ENCODE measurements around the gene NUDT8. TPM values are rescaled to one million over a fixed set of nuclear protein-coding genes. Genes with fewer than 3 reads are reported as not detected.

Gene NUDT8
- total and polyA plus RNA-seq, 12 donors: 1.9 to 40.6 (median 7.6) TPM

DNA sequence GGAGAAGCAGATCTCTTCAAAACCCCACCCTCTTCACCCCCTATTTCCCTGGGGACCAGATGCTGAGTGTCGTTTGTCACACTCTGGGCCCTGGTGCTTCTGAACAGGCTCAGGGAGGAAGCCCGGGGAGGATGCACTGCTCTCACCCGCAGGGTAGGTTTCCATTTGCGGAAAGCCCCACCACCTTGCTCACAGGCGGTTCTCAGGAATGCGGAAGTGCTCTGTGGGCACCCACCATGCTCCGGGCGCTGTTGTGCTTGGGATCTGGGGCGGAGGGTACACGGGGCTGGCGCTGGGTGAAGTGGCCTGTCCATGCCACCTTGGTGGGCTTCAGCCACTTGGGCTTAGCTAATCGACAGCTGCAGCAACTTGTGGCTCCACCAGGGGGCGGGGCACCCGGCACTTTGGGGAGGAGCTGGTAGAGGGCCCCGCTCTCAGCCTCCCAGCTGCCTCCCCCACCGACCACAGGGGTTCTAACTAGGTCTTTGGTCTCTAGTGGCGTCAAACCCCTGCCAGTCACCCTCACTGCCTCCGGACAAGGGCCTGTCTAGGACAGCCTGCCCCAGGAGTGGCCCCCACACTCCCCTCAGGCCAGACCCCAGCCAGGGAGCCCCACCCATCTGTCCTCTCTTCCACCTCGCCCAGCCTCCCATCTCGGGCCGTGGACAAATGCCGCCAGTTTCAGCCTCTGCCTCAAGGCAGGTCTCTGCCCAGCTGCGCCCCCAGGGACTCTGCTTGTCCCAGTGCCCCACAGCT, 15.6 kb downstream of the NUDT8 start:
- TF ChIP-seq CTCF (IDR thresholded peaks at IDR 0.05) (peak; percentile 33 to 62 (median 52)), POLR2A (IDR thresholded peaks at IDR 0.05) (no peak)
- Histone ChIP-seq H3K36me3 (replicated peaks in 1 of 2) (peaks cover 0 to 31% of the 10 kb centered on the region in 2 donors), H3K27ac (peak overlapping the region in 2 of 5 donors; percentile 11 to 28), H3K4me1 (replicated peaks in 1 of 2) (no peaks in the 10 kb centered on the region), H3K27me3 (peaks cover 9% of the 10 kb centered on the region), H3K4me3 (peak overlapping the region in 1 of 4 donors; percentile 35), H3K9me3 (replicated peaks in 1 of 3) (no peaks in the 10 kb centered on the region)
- peak in 5 of 7 donors; percentile 41 to 66 (median 54) for DNase-seq
- intact Hi-C loops (cut with DNase I): no loop called here
- WGBS, 4 donors: 15 to 23% (median 15%) methylated on average over 10 to 23 of the region's 23 CpGs

GRCh38 chr11:67613313-67613959, 16.3 kb downstream of the NUDT8 start:
- TF ChIP-seq CTCF (IDR thresholded peaks at IDR 0.05) (no peak), POLR2A (IDR thresholded peaks at IDR 0.05) (no peak)
- intact Hi-C loops (cut with DNase I): no loop called here
- WGBS, 4 donors: 84 to 92% (median 86%) methylated on average over 12 to 17 of the region's 17 CpGs
- Histone ChIP-seq H3K27me3 (peaks cover 9% of the 10 kb centered on the region), H3K4me1 (replicated peaks in 1 of 2) (no peaks in the 10 kb centered on the region), H3K4me3 (peak overlapping the region in 1 of 4 donors; percentile 35), H3K27ac (peak overlapping the region in 1 of 5 donors; percentile 11), H3K9me3 (replicated peaks in 1 of 3) (no peaks in the 10 kb centered on the region), H3K36me3 (replicated peaks in 1 of 2) (peaks cover 0 to 38% of the 10 kb centered on the region in 2 donors)
- DNase-seq: no peak

DNA sequence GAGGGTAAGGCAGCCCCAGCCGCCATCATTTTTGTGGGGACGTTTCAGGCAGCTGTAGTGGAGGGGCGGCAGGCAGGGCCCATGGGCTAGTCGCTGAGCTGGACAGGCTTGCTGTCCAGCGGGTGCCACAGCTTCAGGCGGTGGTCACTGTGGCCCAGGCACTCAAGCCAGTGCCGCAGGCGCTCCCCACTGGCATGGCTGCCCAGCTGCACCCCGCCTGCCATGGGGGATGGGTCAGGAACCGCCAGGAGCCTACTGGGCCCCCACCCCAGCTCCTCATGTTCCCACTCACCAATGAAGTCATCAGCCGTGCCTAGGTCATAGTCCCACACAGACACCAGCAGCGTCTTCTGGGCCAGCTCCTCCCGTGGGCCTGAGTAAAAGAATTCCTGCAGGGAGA, 17.0 kb downstream of the NUDT8 start:
- no peaks in the 10 kb centered on the region for H3K9me3 ChIP-seq (replicated peaks in 1 of 3)
- no peak overlapping the region for H3K4me3 ChIP-seq
- intact Hi-C loops (cut with DNase I): no loop called here
- 92 to 96% (median 95%) methylated on average over 9 to 13 of the region's 13 CpGs; no CpG with 5 or more reads in 1 of the 4 donors for WGBS, 4 donors
- peaks cover 2 to 3% of the 10 kb centered on the region in 2 donors for H3K4me1 ChIP-seq (replicated peaks in 1 of 2)
- H3K36me3 ChIP-seq (replicated peaks in 1 of 2): peaks cover 0 to 40% of the 10 kb centered on the region in 2 donors
- no peak overlapping the region for H3K27ac ChIP-seq
- no peak for TF ChIP-seq POLR2A (IDR thresholded peaks at IDR 0.05)
- no peak for TF ChIP-seq CTCF (IDR thresholded peaks at IDR 0.05)
- peaks cover 9% of the 10 kb centered on the region for H3K27me3 ChIP-seq
- no peak for DNase-seq

Data from adrenal gland (tissue), 12 donors.